HepG2 (cell line): ENCODE data around the gene SYMPK. TPM values are rescaled to one million over a fixed set of nuclear protein-coding genes. Genes with fewer than 3 reads are reported as not detected.

Experiments used
- BORCS8-MEF2B ChIP-seq: sonication (generic); formaldehyde crosslinking; IDR thresholded peaks from 2 replicates; pipeline ENCODE4 v1.8.0; 2022; ENCODE audit warnings: mild to moderate bottlenecking, missing genetic modification reagents
- DPF2 ChIP-seq: sonication (generic); formaldehyde crosslinking; IDR thresholded peaks from 2 replicates; pipeline ENCODE4 v1.4.0; 2020; ENCODE audit warnings: mild to moderate bottlenecking, low read depth, missing genetic modification reagents, borderline replicate concordance
- ERF ChIP-seq: IDR thresholded peaks from 2 replicates; pipeline ENCODE4 v1.6.1; 2018; ENCODE audit warnings: missing biosample characterization, missing genetic modification reagents
- GATAD2A ChIP-seq: IDR thresholded peaks from 2 replicates; pipeline ENCODE4 v1.6.1; 2016
- KMT2B ChIP-seq: IDR thresholded peaks from 2 replicates; pipeline ENCODE4 v1.6.1; 2016; ENCODE audit warnings: missing genetic modification reagents, missing compliant biosample characterization
- MED1 ChIP-seq: sonication (generic); formaldehyde crosslinking; IDR thresholded peaks from 2 replicates; pipeline ENCODE4 v1.4.0; 2020; ENCODE audit warnings: missing genetic modification reagents
- MLLT10 ChIP-seq: sonication (generic); formaldehyde crosslinking; IDR thresholded peaks from 2 replicates; pipeline ENCODE4 v1.4.0; 2020; ENCODE audit warnings: missing genetic modification reagents
- NFIC ChIP-seq: IDR thresholded peaks from 2 replicates; pipeline ENCODE4 v1.6.1; 2012; ENCODE audit warnings: mild to moderate bottlenecking, low read length, inconsistent platforms
- PCBP1 ChIP-seq: fragments of 200-400 bp; formaldehyde crosslinking; IDR thresholded peaks from 2 replicates; pipeline ENCODE4 v1.6.1; 2017; ENCODE audit warnings: mild to moderate bottlenecking, low read depth, low read length, borderline replicate concordance
- RBM22 ChIP-seq: fragments of 200-400 bp; formaldehyde crosslinking; optimal IDR thresholded peaks from 2 replicates; pipeline ENCODE3; 2017; ENCODE audit warnings: mild to moderate bottlenecking, low read length, moderate library complexity
- SIX1 ChIP-seq: sonication (generic); formaldehyde crosslinking; IDR thresholded peaks from 2 replicates; pipeline ENCODE4 v1.4.0; 2020; ENCODE audit warnings: missing genetic modification reagents, borderline replicate concordance
- SMC3 ChIP-seq: IDR thresholded peaks from 2 replicates; pipeline ENCODE4 v1.6.1; 2011; ENCODE audit warnings: low read length, improper control_type of control experiment
- TCF7L2 ChIP-seq: IDR thresholded peaks from 2 replicates; pipeline ENCODE4 v1.6.1; 2011; ENCODE audit warnings: mild to moderate bottlenecking, low read depth, low read length, moderate library complexity
- ZFYVE20 ChIP-seq: sonication (generic); formaldehyde crosslinking; IDR thresholded peaks from 2 replicates; pipeline ENCODE4 v1.8.0; 2023; ENCODE audit warnings: low read depth, mild to moderate bottlenecking, moderate library complexity, missing genetic modification reagents, borderline replicate concordance
- ZNF350 ChIP-seq: sonication (generic); formaldehyde crosslinking; IDR thresholded peaks from 2 replicates; pipeline ENCODE4 v1.4.0; 2020; ENCODE audit warnings: mild to moderate bottlenecking, low read depth, missing genetic modification reagents, borderline replicate concordance
- ZNF570 ChIP-seq: sonication (generic); formaldehyde crosslinking; IDR thresholded peaks from 2 replicates; pipeline ENCODE4 v1.4.0; 2020; ENCODE audit warnings: mild to moderate bottlenecking, missing genetic modification reagents, borderline replicate concordance
- ZNF629 ChIP-seq: sonication (generic); formaldehyde crosslinking; conservative IDR thresholded peaks from 2 replicates; pipeline ENCODE4 v1.5.0; 2020; ENCODE audit warnings: missing genetic modification reagents
- ZNF790 ChIP-seq: sonication (generic); formaldehyde crosslinking; IDR thresholded peaks from 2 replicates; pipeline ENCODE4 v1.8.0; 2022; ENCODE audit warnings: missing genetic modification reagents, mild to moderate bottlenecking, borderline replicate concordance
- ZNF816 ChIP-seq: sonication (generic); formaldehyde crosslinking; IDR thresholded peaks from 2 replicates; pipeline ENCODE4 v1.8.0; 2022; ENCODE audit warnings: missing genetic modification reagents, mild to moderate bottlenecking, borderline replicate concordance
- polyA plus RNA-seq, 8 experiments: library from polyadenylated mRNA; depleted of rRNA in 3 of 8; stranded (reverse) in 7 of 8; unstranded in 1 of 8; fragments of >200 nt; fragmentation: Illumina TruSeq in 4 of 8; extraction: Trizol in 4 of 8; gene quantifications; 2 replicates each; pipeline versions ENCODE4 v1.2.1 to v1.2.3, GENCODE V29; 2011 to 2016; ENCODE audit warnings: low read depth in 4 of 8, missing spikeins in 1 of 8, mixed read lengths in 1 of 8; ENCODE audit not compliant: insufficient read depth in 1 of 8
- total RNA-seq, 5 experiments: library from RNA; depleted of rRNA; stranded (reverse); fragments of >200 nt; fragmentation: Illumina TruSeq; extraction: Trizol; gene quantifications; 2 replicates each; pipeline ENCODE4 v1.2.3, GENCODE V29; 2016; ENCODE audit warnings: low read depth in 1 of 5
- TF ChIP-seq, protein P1 (sequence below): sonication (generic); formaldehyde crosslinking; IDR thresholded peaks from 2 replicates; pipeline ENCODE4 v1.4.0; 2020; ENCODE audit warnings: mild to moderate bottlenecking, low read depth, missing genetic modification reagents
- TF ChIP-seq, protein P2 (sequence below): sonication (generic); formaldehyde crosslinking; IDR thresholded peaks from 2 replicates; pipeline ENCODE4 v1.5.0; 2020; ENCODE audit warnings: missing genetic modification reagents
- TF ChIP-seq, protein P3 (sequence below): sonication (generic); formaldehyde crosslinking; IDR thresholded peaks from 2 replicates; pipeline ENCODE4 v1.4.0; 2020; ENCODE audit warnings: missing genetic modification reagents, mild to moderate bottlenecking, borderline replicate concordance
- TF ChIP-seq, protein P4 (sequence below): sonication (generic); formaldehyde crosslinking; IDR thresholded peaks from 2 replicates; pipeline ENCODE4 v1.4.0; 2020; ENCODE audit warnings: mild to moderate bottlenecking, missing genetic modification reagents
- TF ChIP-seq, protein P5 (sequence below): sonication (generic); formaldehyde crosslinking; IDR thresholded peaks from 2 replicates; pipeline ENCODE4 v1.5.0; 2020; ENCODE audit warnings: missing genetic modification reagents

The SYMPK gene
- total and polyA plus RNA-seq, 2 of the 13 experiments (the other 11 are each of a cell fraction or from before 2014, with no cell fraction given), result 21.9 to 55.7 TPM

DNA sequence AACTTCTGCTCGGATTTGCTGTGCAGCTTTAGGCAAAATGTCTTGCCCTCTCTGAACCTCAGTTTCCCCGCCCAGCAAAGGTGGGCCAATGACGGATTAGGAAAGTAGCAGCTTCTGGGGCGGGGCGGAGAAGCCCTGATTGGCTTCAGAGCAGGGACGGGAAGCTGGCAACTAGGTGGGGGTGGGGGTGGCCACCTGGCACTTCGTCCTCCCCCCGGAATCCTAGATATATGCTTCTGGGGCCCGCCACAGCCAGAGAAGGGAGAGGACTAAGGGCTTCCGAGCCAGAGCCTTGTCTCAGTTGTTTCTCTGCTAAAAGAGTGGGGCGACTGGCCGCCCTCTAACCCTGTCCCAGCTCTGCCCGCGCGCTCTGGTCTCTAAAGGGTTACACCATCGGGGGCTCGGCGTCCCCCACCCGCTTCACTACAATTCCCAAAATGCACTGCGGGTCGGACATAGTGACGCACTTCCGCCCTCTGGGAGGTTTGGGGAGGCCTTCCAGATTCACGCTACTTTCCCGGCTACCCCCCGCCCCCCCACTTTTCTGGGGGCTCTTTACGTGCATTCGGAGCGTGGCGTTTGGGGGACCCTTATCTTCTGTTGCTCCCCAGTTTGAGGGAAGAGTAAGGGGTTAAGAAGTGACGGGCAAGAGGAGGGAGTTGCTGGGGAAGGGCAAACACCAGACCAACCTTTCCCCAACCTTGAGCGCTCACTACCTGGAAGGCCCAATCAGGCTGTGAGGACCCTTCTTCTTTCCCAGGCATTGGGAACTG, 23.7 kb upstream of the SYMPK start (continued):
- TF ChIP-seq, protein P1, sequence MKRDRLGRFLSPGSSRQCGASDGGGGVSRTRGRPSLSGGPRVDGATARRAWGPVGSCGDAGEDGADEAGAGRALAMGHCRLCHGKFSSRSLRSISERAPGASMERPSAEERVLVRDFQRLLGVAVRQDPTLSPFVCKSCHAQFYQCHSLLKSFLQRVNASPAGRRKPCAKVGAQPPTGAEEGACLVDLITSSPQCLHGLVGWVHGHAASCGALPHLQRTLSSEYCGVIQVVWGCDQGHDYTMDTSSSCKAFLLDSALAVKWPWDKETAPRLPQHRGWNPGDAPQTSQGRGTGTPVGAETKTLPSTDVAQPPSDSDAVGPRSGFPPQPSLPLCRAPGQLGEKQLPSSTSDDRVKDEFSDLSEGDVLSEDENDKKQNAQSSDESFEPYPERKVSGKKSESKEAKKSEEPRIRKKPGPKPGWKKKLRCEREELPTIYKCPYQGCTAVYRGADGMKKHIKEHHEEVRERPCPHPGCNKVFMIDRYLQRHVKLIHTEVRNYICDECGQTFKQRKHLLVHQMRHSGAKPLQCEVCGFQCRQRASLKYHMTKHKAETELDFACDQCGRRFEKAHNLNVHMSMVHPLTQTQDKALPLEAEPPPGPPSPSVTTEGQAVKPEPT (CRISPR knock-in tag), result peak; percentile 74; the same call in 1 of the 2 replicates
- TF ChIP-seq SMC3 (peak; percentile 10; the same call in 1 of the 2 replicates), MLLT10 (no peak), TCF7L2 (no peak), ZNF816 (no peak), SIX1 (CRISPR knock-in tag) (no peak), DPF2 (no peak), BORCS8-MEF2B (CRISPR knock-in tag) (no peak), GATAD2A (CRISPR knock-in tag) (peak; percentile 65), ZNF790 (no peak), PCBP1 (peak; percentile 68), MED1 (peak; percentile 67; the same call in 1 of the 2 replicates), KMT2B (CRISPR knock-in tag) (no peak), ERF (peak; percentile 17), ZFYVE20 (no peak), RBM22 (peak; percentile 84), ZNF570 (CRISPR knock-in tag) (no peak), ZNF350 (CRISPR knock-in tag) (peak; percentile 58; the same call in 1 of the 2 replicates), NFIC (peak; percentile 28; the same call in 1 of the 2 replicates), ZNF629 (peak; percentile 22; the same call in 1 of the 2 replicates)
- TF ChIP-seq, protein P2, sequence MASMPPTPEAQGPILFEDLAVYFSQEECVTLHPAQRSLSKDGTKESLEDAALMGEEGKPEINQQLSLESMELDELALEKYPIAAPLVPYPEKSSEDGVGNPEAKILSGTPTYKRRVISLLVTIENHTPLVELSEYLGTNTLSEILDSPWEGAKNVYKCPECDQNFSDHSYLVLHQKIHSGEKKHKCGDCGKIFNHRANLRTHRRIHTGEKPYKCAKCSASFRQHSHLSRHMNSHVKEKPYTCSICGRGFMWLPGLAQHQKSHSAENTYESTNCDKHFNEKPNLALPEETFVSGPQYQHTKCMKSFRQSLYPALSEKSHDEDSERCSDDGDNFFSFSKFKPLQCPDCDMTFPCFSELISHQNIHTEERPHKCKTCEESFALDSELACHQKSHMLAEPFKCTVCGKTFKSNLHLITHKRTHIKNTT (CRISPR knock-in tag), result no peak
- TF ChIP-seq, protein P3, sequence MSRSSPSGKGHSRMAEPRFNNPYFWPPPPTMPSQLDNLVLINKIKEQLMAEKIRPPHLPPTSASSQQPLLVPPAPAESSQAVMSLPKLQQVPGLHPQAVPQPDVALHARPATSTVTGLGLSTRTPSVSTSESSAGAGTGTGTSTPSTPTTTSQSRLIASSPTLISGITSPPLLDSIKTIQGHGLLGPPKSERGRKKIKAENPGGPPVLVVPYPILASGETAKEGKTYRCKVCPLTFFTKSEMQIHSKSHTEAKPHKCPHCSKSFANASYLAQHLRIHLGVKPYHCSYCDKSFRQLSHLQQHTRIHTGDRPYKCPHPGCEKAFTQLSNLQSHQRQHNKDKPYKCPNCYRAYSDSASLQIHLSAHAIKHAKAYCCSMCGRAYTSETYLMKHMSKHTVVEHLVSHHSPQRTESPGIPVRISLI (CRISPR knock-in tag), result no peak
- TF ChIP-seq, protein P4, sequence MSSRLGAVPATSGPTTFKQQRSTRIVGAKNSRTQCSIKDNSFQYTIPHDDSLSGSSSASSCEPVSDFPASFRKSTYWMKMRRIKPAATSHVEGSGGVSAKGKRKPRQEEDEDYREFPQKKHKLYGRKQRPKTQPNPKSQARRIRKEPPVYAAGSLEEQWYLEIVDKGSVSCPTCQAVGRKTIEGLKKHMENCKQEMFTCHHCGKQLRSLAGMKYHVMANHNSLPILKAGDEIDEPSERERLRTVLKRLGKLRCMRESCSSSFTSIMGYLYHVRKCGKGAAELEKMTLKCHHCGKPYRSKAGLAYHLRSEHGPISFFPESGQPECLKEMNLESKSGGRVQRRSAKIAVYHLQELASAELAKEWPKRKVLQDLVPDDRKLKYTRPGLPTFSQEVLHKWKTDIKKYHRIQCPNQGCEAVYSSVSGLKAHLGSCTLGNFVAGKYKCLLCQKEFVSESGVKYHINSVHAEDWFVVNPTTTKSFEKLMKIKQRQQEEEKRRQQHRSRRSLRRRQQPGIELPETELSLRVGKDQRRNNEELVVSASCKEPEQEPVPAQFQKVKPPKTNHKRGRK (CRISPR knock-in tag), result no peak
- TF ChIP-seq, protein P5, sequence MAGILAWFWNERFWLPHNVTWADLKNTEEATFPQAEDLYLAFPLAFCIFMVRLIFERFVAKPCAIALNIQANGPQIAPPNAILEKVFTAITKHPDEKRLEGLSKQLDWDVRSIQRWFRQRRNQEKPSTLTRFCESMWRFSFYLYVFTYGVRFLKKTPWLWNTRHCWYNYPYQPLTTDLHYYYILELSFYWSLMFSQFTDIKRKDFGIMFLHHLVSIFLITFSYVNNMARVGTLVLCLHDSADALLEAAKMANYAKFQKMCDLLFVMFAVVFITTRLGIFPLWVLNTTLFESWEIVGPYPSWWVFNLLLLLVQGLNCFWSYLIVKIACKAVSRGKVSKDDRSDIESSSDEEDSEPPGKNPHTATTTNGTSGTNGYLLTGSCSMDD (CRISPR knock-in tag), result no peak
